Osteocyte (in vitro differentiated cells): ENCODE data around the gene ALK. TPM values are rescaled to one million over a fixed set of nuclear protein-coding genes. Genes with fewer than 3 reads are reported as not detected.

Source experiments
- DNase-seq: peaks from one replicate; pipeline ENCODE4 v3.0.0; 2021; ENCODE audit warnings: mixed read lengths; ENCODE audit not compliant: unreplicated experiment; ENCODE audit errors: extremely low spot score
- H3K27ac Mint-ChIP-seq: one replicate; pipeline ENCODE4 v1.8.0; 2021; ENCODE audit warnings: mild to moderate bottlenecking, mixed read lengths; ENCODE audit not compliant: unreplicated experiment
- H3K27me3 Mint-ChIP-seq: one replicate; pipeline ENCODE4 v1.8.0; 2021; ENCODE audit warnings: mixed read lengths; ENCODE audit not compliant: unreplicated experiment
- H3K36me3 Mint-ChIP-seq: one replicate; pipeline ENCODE4 v1.8.0; 2021; ENCODE audit warnings: mixed read lengths; ENCODE audit not compliant: unreplicated experiment
- H3K4me1 Mint-ChIP-seq: one replicate; pipeline ENCODE4 v1.8.0; 2021; ENCODE audit warnings: mixed read lengths; ENCODE audit not compliant: unreplicated experiment
- H3K4me3 Mint-ChIP-seq: one replicate; pipeline ENCODE4 v1.8.0; 2021; ENCODE audit warnings: mild to moderate bottlenecking, moderate library complexity, mixed read lengths; ENCODE audit not compliant: unreplicated experiment
- H3K9me3 Mint-ChIP-seq: one replicate; pipeline ENCODE4 v1.8.0; 2021; ENCODE audit warnings: mixed read lengths; ENCODE audit not compliant: unreplicated experiment
- CTCF ChIP-seq: fragments of 200-600 bp; sonication (generic); IDR thresholded peaks from 2 replicates; pipeline ENCODE4 v1.5.0; 2021; ENCODE audit warnings: antibody characterized with exemption, mild to moderate bottlenecking, moderate library complexity
- total RNA-seq: library from RNA; stranded (reverse); gene quantifications from 2 replicates; pipeline ENCODE4 v1.2.1, GENCODE V29; 2021

Gene ALK
- total RNA-seq, 1 donor from 2014 or later, result not detected

- DNase-seq, result no peak
- no peaks in the 10 kb centered on the region for H3K36me3 Mint-ChIP-seq
- H3K4me3 Mint-ChIP-seq, result no peak overlapping the region
- H3K9me3 Mint-ChIP-seq, result no peaks in the 10 kb centered on the region
- H3K27ac Mint-ChIP-seq, result no peak overlapping the region
- TF ChIP-seq CTCF, result no peak
- peaks cover 19% of the 10 kb centered on the region for H3K4me1 Mint-ChIP-seq
- no peaks in the 10 kb centered on the region for H3K27me3 Mint-ChIP-seq
Observed at GRCh38 chr2:29446847-29447246, 474.5 kb downstream of the ALK start.

- H3K9me3 Mint-ChIP-seq, result no peaks in the 10 kb centered on the region
- no peak for TF ChIP-seq CTCF
- H3K36me3 Mint-ChIP-seq, result no peaks in the 10 kb centered on the region
- H3K4me3 Mint-ChIP-seq, result no peak overlapping the region
- no peak overlapping the region for H3K27ac Mint-ChIP-seq
- DNase-seq, result no peak
- peaks cover 19% of the 10 kb centered on the region for H3K4me1 Mint-ChIP-seq
- H3K27me3 Mint-ChIP-seq, result no peaks in the 10 kb centered on the region
Observed at GRCh38 chr2:29444150-29444549, 477.2 kb downstream of the ALK start.

GRCh38 chr2:29443627-29444026 lies 477.8 kb downstream of the ALK start:
- no peak overlapping the region for H3K27ac Mint-ChIP-seq
- TF ChIP-seq CTCF, result no peak
- no peaks in the 10 kb centered on the region for H3K36me3 Mint-ChIP-seq
- H3K4me3 Mint-ChIP-seq, result no peak overlapping the region
- H3K9me3 Mint-ChIP-seq, result no peaks in the 10 kb centered on the region
- DNase-seq, result no peak
- peaks cover 16% of the 10 kb centered on the region for H3K4me1 Mint-ChIP-seq
- H3K27me3 Mint-ChIP-seq, result no peaks in the 10 kb centered on the region

DNA sequence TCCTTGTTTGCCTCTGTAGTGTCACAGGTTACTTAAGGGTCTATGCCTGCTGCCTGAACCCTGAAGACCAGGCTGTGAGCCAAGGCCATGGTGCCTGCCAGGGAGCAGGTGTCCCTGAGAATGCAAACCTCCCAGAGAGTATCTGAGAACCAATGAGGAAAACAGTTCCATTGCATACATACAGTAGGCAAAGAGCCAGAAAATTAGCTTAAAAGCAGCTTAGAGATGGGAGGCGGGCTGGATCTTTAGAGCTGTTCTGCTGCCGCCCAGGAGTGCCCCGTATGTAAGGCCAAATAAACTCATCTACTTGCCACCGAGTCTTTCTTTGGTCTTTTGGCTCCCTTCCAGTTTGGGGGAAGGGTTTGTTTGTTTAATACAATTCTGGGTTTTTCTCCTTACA lies 478.2 kb downstream of the ALK start:
- Mint-ChIP-seq H3K9me3 (no peaks in the 10 kb centered on the region), H3K4me3 (no peak overlapping the region), H3K4me1 (peaks cover 16% of the 10 kb centered on the region), H3K27ac (no peak overlapping the region), H3K27me3 (no peaks in the 10 kb centered on the region), H3K36me3 (no peaks in the 10 kb centered on the region)
- no peak for TF ChIP-seq CTCF
- DNase-seq, result no peak

DNA sequence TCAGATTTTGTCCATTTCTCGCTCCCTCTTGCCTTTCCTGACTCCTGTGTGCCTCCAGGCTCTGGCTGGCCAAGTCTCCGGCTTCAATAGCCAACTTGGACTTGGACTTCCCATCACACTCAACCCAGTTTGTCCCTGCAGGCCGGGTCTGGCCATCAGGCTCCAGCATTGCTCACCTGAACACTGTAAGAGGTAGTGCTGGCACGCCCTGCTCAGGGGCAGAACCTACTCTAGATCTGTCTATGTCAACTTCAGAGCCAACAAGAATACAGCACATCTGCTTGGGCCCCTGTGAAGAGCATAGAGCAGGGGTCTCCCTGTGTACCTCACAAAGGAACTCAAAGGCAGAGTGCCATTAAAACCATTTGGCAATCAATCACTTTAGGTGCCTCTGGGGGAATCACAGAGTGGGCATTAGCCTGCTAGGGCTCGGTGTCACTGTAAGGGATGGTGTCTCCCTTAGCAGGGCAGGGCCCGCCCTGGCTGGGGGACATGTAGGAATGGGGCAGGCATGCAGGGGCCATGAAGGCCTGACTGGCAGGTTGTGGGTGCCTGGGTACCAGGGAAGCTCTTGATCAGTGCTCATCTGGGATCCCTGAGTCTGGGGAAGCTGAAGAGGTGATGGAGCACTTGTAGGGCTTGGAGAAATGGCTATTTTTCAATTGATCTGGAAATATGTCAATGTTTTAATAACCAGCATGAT lies 480.3 kb downstream of the ALK start:
- DNase-seq, result no peak
- Mint-ChIP-seq H3K4me3 (no peak overlapping the region), H3K9me3 (no peaks in the 10 kb centered on the region), H3K4me1 (peaks cover 16% of the 10 kb centered on the region), H3K27me3 (peaks cover 12% of the 10 kb centered on the region), H3K36me3 (no peaks in the 10 kb centered on the region), H3K27ac (no peak overlapping the region)
- TF ChIP-seq CTCF, result no peak
